ENCODE measurements around the gene PTF1A. TPM values are rescaled to one million over a fixed set of nuclear protein-coding genes. Genes with fewer than 3 reads are reported as not detected.

Gene PTF1A
- total RNA-seq, 2 donors from 2014 or later, result 48.3 to 138 TPM

- H3K27me3 ChIP-seq, result no peaks in the 10 kb centered on the region
Observed at GRCh38 chr10:23198610-23198939, 6.5 kb downstream of the PTF1A start.

GRCh38 chr10:23198940-23199767 is 7.0 kb downstream of the PTF1A start:
- Histone ChIP-seq H3K4me1 (peaks cover 80% of the 10 kb centered on the region), H3K27ac (peak overlapping the region; percentile 84 to 92 (median 88)), H3K9me3 (no peaks in the 10 kb centered on the region), H3K4me3 (peak overlapping the region; percentile 6 to 51), H3K36me3 (replicated peaks in 1 of 2; ENCODE audit: insufficient read depth in 1 of 2, low read depth in 2 of 2) (no peaks in the 10 kb centered on the region), H3K27me3 (no peaks in the 10 kb centered on the region)
- TF ChIP-seq CTCF (IDR thresholded peaks at IDR 0.05), result peak in 1 of 7 experiments; percentile 15
- TF ChIP-seq POLR2A (IDR thresholded peaks at IDR 0.05), result peak; percentile 69 to 90 (median 88)
- 2 to 6% methylated on average over 11 to 60 of the region's 60 CpGs for WGBS, 2 donors
- ATAC-seq, result peak; percentile 75
- DNase-seq, result peak; percentile 81 to 86 (median 84)
- intact Hi-C loops (cut with DNase I), result no loop called here

More at GRCh38 chr10:23198610-23198939, 6.5 kb downstream of the PTF1A start:
- Histone ChIP-seq H3K27ac (peak overlapping the region; percentile 84 to 92 (median 88)), H3K36me3 (replicated peaks in 1 of 2; ENCODE audit: insufficient read depth in 1 of 2, low read depth in 2 of 2) (no peaks in the 10 kb centered on the region), H3K4me3 (peak overlapping the region in 1 of 2 donors; percentile 6), H3K9me3 (no peaks in the 10 kb centered on the region), H3K4me1 (peaks cover 79% of the 10 kb centered on the region)
- peak; percentile 13 for ATAC-seq
- intact Hi-C loops (cut with DNase I), result no loop called here
- no peak for DNase-seq
- TF ChIP-seq POLR2A (IDR thresholded peaks at IDR 0.05) (no peak), CTCF (IDR thresholded peaks at IDR 0.05) (no peak)
- WGBS, 2 donors, result 0 to 1% methylated on average over 13 of the region's 13 CpGs

GRCh38 chr10:23199768-23200511 is 7.8 kb downstream of the PTF1A start:
- intact Hi-C loops (cut with DNase I), result no loop called here

GRCh38 chr10:23200586-23200985 is 8.5 kb downstream of the PTF1A start:
- peak overlapping the region; percentile 73 to 92 (median 88) for H3K27ac ChIP-seq
- H3K9me3 ChIP-seq, result no peaks in the 10 kb centered on the region
- TF ChIP-seq POLR2A (IDR thresholded peaks at IDR 0.05), result no peak
- no peak for TF ChIP-seq CTCF (IDR thresholded peaks at IDR 0.05)
- H3K4me3 ChIP-seq, result no peak overlapping the region
- no peak for ATAC-seq
- intact Hi-C loops (cut with DNase I), result no loop called here
- 11 to 15% methylated on average over 12 of the region's 12 CpGs for WGBS, 2 donors
- peaks cover 76% of the 10 kb centered on the region for H3K4me1 ChIP-seq
- DNase-seq, result peak in 1 of 4 donors; percentile 22
- H3K27me3 ChIP-seq, result no peaks in the 10 kb centered on the region
- no peaks in the 10 kb centered on the region for H3K36me3 ChIP-seq (replicated peaks in 1 of 2; ENCODE audit: insufficient read depth in 1 of 2, low read depth in 2 of 2)

More at GRCh38 chr10:23199768-23200511, 7.8 kb downstream of the PTF1A start:
- H3K4me3 ChIP-seq, result peak overlapping the region; percentile 6 to 51
- no peaks in the 10 kb centered on the region for H3K36me3 ChIP-seq (replicated peaks in 1 of 2; ENCODE audit: insufficient read depth in 1 of 2, low read depth in 2 of 2)
- ATAC-seq, result no peak
- DNase-seq, result peak in 2 of 4 donors; percentile 25 to 53
- H3K27ac ChIP-seq, result peak overlapping the region; percentile 84 to 92 (median 88)
- WGBS, 2 donors, result 6 to 9% methylated on average over 30 of the region's 30 CpGs
- no peaks in the 10 kb centered on the region for H3K9me3 ChIP-seq
- peaks cover 79% of the 10 kb centered on the region for H3K4me1 ChIP-seq
- TF ChIP-seq POLR2A (IDR thresholded peaks at IDR 0.05) (no peak), CTCF (IDR thresholded peaks at IDR 0.05) (peak in 1 of 7 experiments; percentile 3)
- no peaks in the 10 kb centered on the region for H3K27me3 ChIP-seq
